ENCODE measurements around the gene SCO2.

The SCO2 gene

DNA sequence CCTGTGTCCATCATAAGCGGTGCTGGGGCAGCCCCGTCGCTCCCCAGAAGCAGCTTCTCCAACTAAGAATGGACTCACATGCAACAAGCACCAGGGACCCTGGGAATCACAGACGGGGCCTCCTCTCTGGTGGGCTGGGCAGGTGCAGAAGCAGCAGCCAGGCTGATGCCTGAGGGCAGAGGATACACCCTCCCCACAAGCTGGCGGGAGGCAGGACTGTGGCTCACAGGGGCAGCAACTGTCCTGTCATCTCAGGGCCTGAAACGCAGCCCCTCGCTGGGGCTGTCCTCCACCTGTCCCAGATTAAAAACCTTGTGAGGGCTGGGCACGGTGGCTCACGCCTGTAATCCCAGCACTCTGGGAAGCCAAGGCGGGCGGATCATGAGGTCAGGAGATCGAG, 47.5 kb downstream of the SCO2 start:
- DNase-seq (ENCODE audit: low read depth in 2 of 2) = no peak

DNA sequence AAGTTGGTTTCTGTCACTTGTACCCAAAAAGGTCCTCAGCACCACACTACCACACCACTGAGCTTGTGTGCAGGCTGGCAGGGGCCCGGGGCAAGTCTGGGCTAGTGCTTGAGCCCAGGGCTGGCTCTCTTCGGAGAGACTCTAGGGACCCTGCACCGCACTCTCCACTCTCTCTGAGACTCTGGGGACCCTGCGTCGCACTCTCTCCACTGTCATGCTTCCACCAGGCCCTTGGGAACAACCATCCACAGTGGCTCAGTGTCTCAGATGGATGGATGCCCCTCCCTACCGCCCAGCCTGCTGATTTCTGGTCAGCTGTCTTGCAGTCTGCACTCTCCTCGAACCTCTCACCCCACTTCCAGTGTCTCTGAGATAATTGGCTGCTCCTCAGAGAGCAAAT, 48.5 kb downstream of the SCO2 start:
- no peak for DNase-seq (ENCODE audit: low read depth in 2 of 2)

GRCh38 chr22:50475652-50476002, 49.8 kb downstream of the SCO2 start:
- DNase-seq (ENCODE audit: low read depth in 2 of 2) = no peak

DNA sequence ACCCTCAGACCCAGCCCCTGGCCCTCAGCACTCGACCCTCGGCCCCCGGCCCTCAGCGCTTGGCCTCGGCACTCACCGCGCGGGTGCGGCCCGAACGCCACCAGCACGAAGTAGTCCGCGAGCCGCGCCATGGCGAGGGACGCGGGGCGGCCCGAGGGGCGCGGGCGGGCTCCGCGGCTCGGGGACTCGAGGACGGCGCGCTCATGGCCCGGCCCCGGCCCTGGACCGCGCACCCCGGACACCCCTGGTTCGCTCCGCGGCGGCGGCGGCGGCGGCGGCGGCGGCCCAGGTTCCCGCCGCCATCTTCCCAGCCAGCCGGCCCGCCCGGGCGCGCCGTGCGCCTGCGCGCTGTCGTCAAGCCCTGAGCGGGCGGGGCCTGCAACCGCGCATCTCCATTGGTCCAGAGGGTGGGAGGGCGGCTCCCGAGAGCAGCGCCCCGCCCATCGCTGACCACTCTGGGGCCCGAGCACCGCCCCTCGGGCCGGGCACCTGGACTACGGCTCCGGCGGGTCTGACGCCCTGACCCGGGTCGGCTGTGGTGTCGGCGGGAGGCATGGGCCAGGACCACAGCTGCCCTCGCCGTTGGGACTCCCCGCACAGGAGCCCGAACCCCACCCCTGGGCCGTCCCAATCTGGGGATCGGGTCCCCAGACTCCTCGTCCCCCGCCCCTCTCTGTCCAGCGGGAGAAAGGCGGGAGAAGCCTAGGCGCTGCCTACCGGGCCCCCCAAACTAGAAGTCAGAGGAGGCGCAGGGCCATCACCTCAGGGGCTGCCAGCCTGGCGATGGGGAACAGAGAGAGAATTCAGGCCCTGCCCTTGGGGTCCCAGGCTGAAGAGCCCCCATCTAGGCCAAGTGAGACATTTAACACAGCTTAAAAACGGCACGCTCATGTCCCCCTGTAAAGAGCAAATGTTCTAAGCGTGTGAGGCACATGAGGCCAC, 50.4 kb downstream of the SCO2 start, which contains the start of gene SBF1:
SBF1 (minus strand) TSS at position 326 of the 942 bp plus-strand sequence; CDS start at position 131, 195 bp downstream.
- peak; percentile 85 to 88 for DNase-seq (ENCODE audit: low read depth in 2 of 2)

DNA sequence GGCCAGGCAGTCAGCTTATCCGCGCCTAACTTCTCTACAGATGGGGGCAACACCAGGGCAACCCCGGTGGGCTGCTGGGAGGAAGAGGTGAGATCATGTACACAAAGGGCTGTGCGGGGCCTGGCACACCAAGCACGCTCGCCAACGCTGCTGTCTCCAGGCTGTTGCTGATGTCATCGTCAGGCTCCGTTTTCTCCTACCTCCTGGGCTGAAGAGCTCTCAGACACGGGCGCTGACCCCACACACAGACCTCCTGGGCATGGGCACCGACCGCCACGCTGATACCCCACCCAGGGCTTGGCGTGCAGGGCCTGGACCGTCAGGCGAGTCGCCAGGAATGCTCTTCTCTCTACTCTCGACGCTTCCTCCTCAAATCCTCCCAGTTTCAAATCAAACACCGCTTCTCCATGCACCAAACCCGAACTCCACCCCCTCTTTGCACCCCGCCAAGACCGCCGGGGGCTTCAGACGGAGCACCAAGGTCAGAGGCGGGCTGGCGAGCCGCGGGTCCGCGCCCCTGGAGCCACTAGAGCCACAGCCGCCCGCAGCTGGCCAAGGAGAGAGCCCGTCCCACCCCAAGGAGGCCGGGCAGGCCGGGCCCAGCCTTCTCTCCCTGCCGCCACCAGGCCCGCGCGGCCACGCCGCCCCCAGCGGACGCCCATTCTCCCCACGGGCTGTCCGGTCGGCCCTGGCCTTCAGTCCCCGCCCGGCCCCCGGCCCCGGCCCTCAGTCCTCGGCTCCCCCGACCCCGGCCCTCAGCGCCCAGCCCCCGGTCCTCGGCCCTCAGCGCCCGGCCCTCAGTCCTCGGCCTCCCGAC, 51.3 kb downstream of the SCO2 start:
- peak in 1 of 2 donors; percentile 37 for DNase-seq (ENCODE audit: low read depth in 2 of 2)
